HepG2 (cell line): ENCODE measurements around the gene WDR87. TPM values are rescaled to one million over a fixed set of nuclear protein-coding genes. Genes with fewer than 3 reads are reported as not detected.

Experiments
- ARHGAP35 ChIP-seq: sonication (generic); formaldehyde crosslinking; IDR thresholded peaks from 2 replicates; pipeline ENCODE4 v1.9.0; 2022; ENCODE audit warnings: mild to moderate bottlenecking, inconsistent platforms, moderate library complexity, missing genetic modification reagents, borderline replicate concordance
- ATF2 ChIP-seq: sonication (generic); formaldehyde crosslinking; IDR thresholded peaks from 2 replicates; pipeline ENCODE4 v1.4.0; 2020; ENCODE audit warnings: missing genetic modification reagents
- ELF4 ChIP-seq: sonication (generic); formaldehyde crosslinking; IDR thresholded peaks from 2 replicates; pipeline ENCODE4 v1.5.0; 2020; ENCODE audit warnings: missing genetic modification reagents, mild to moderate bottlenecking, moderate library complexity, borderline replicate concordance
- GPN1 ChIP-seq: sonication (generic); formaldehyde crosslinking; IDR thresholded peaks from 2 replicates; pipeline ENCODE4 v1.5.1; 2020; ENCODE audit warnings: missing genetic modification reagents, borderline replicate concordance
- GZF1 ChIP-seq: sonication (generic); formaldehyde crosslinking; IDR thresholded peaks from 2 replicates; pipeline ENCODE4 v1.5.1; 2020; ENCODE audit warnings: mild to moderate bottlenecking, missing genetic modification reagents
- ISX ChIP-seq: sonication (generic); formaldehyde crosslinking; conservative IDR thresholded peaks from 2 replicates; pipeline ENCODE4 v1.5.0; 2020; ENCODE audit warnings: missing genetic modification reagents
- MED13 ChIP-seq: sonication (generic); formaldehyde crosslinking; IDR thresholded peaks from 2 replicates; pipeline ENCODE4 v1.5.0; 2020; ENCODE audit warnings: missing genetic modification reagents
- NFAT5 ChIP-seq: sonication (generic); formaldehyde crosslinking; IDR thresholded peaks from 2 replicates; pipeline ENCODE4 v1.4.0; 2020; ENCODE audit warnings: missing genetic modification reagents
- NRL ChIP-seq: sonication (generic); formaldehyde crosslinking; IDR thresholded peaks from 2 replicates; pipeline ENCODE4 v1.5.0; 2020; ENCODE audit warnings: missing genetic modification reagents, mild to moderate bottlenecking, moderate library complexity, borderline replicate concordance
- RBM39 ChIP-seq: fragments of 200-400 bp; formaldehyde crosslinking; IDR thresholded peaks from one replicate; pipeline ENCODE4 v1.6.1; 2018; ENCODE audit warnings: antibody characterized with exemption, mild to moderate bottlenecking, low read depth, low read length; ENCODE audit not compliant: poor library complexity, severe bottlenecking
- YEATS4 ChIP-seq: sonication (generic); formaldehyde crosslinking; IDR thresholded peaks from 2 replicates; pipeline ENCODE4 v1.4.0; 2020; ENCODE audit warnings: missing genetic modification reagents, borderline replicate concordance
- ZBTB39 ChIP-seq: sonication (generic); formaldehyde crosslinking; IDR thresholded peaks from 2 replicates; pipeline ENCODE4 v1.5.0; 2020; ENCODE audit warnings: missing genetic modification reagents
- ZNF10 ChIP-seq: sonication (generic); formaldehyde crosslinking; IDR thresholded peaks from 2 replicates; pipeline ENCODE4 v1.4.0; 2020; ENCODE audit warnings: mild to moderate bottlenecking, low read depth, missing genetic modification reagents, borderline replicate concordance
- ZNF710 ChIP-seq: sonication (generic); formaldehyde crosslinking; IDR thresholded peaks from 2 replicates; pipeline ENCODE4 v1.5.0; 2020; ENCODE audit warnings: mild to moderate bottlenecking, missing genetic modification reagents, borderline replicate concordance
- ZNF788 ChIP-seq: sonication (generic); formaldehyde crosslinking; IDR thresholded peaks from 2 replicates; pipeline ENCODE4 v1.5.0; 2020; ENCODE audit warnings: mild to moderate bottlenecking, missing genetic modification reagents, borderline replicate concordance
- ZNF841 ChIP-seq: sonication (generic); formaldehyde crosslinking; IDR thresholded peaks from 2 replicates; pipeline ENCODE4 v1.8.1; 2023; ENCODE audit warnings: missing genetic modification reagents, borderline replicate concordance
- polyA plus RNA-seq, 8 experiments: library from polyadenylated mRNA; depleted of rRNA in 3 of 8; stranded (reverse) in 7 of 8; unstranded in 1 of 8; fragments of >200 nt; fragmentation: Illumina TruSeq in 4 of 8; extraction: Trizol in 4 of 8; gene quantifications; 2 replicates each; pipeline versions ENCODE4 v1.2.1 to v1.2.3, GENCODE V29; 2011 to 2016; ENCODE audit warnings: low read depth in 4 of 8, missing spikeins in 1 of 8, mixed read lengths in 1 of 8; ENCODE audit not compliant: insufficient read depth in 1 of 8
- total RNA-seq, 5 experiments: library from RNA; depleted of rRNA; stranded (reverse); fragments of >200 nt; fragmentation: Illumina TruSeq; extraction: Trizol; gene quantifications; 2 replicates each; pipeline ENCODE4 v1.2.3, GENCODE V29; 2016; ENCODE audit warnings: low read depth in 1 of 5

The WDR87 gene
- total and polyA plus RNA-seq, 2 of the 13 experiments (the other 11 are each of a cell fraction or from before 2014, with no cell fraction given): not detected

GRCh38 chr19:37905946-37906868, at the start of gene WDR87 (continued):
- TF ChIP-seq NFAT5 (CRISPR knock-in tag) (no peak), GZF1 (peak; percentile 74; the same call in 1 of the 2 replicates), ATF2 (0 out of 2 replicates have a peak, but pooled peaks have one; percentile 25), MED13 (no peak), ZNF10 (CRISPR knock-in tag) (no peak), ZNF841 (CRISPR knock-in tag) (no peak), ZNF788 (CRISPR knock-in tag) (peak; percentile 31; the same call in 1 of the 2 replicates), ARHGAP35 (CRISPR knock-in tag) (no peak), GPN1 (peak; percentile 63; the same call in 1 of the 2 replicates), ELF4 (0 out of 2 replicates have a peak, but pooled peaks have one; percentile 20), ZNF710 (CRISPR knock-in tag) (no peak), ISX (CRISPR knock-in tag) (no peak), NRL (CRISPR knock-in tag) (0 out of 2 replicates have a peak, but pooled peaks have one; percentile 26), RBM39 (peak; percentile 34), ZBTB39 (CRISPR knock-in tag) (peak; percentile 64; the same call in 1 of the 2 replicates), YEATS4 (peak; percentile 74)
